H1 (cell line): ENCODE measurements around the gene NANOS2. TPM values are rescaled to one million over a fixed set of nuclear protein-coding genes. Genes with fewer than 3 reads are reported as not detected.

ENCODE experiments used
- CTCF ChIA-PET: fragments of 300-600 bp; sonication (Branson Sonifier 250); formaldehyde crosslinking; loops from one replicate; lab custom pipeline; 2021; ENCODE audit not compliant: partially characterized antibody; lab: Charles Lee
- POLR2A ChIA-PET: fragments of 300-600 bp; sonication (Branson Sonifier 250); formaldehyde crosslinking; loops from one replicate; lab custom pipeline; 2021; ENCODE audit warnings: inconsistent platforms; ENCODE audit not compliant: partially characterized antibody; lab: Charles Lee
- DNase-seq, 2 experiments: peaks; one replicate each; pipeline versions ENCODE4 v3.0.0 to v3.0.0-alpha.2; 2010 to 2022; ENCODE audit warnings: low spot score in 2 of 2, low read depth in 1 of 2, mixed read lengths in 1 of 2
- FAIRE-seq: peaks from 2 replicates; lab custom pipeline; 2011; peaks lifted over from hg19 to GRCh38; lab: Jason Lieb, UNC
- H2AFZ ChIP-seq: 2 replicates; pipeline ENCODE4 v1.8.1; 2012; ENCODE audit warnings: low read length, inconsistent platforms
- H2AK5ac ChIP-seq: 2 replicates; pipeline ENCODE4 v1.6.1; 2013; ENCODE audit warnings: low read depth, low read length
- H2BK120ac ChIP-seq: replicated peaks from 2 replicates; pipeline ENCODE3; 2013; ENCODE audit warnings: low read depth, low read length, inconsistent platforms
- H2BK12ac ChIP-seq: 2 replicates; pipeline ENCODE4 v1.6.1; 2013; ENCODE audit warnings: low read depth, low read length
- H2BK15ac ChIP-seq: 2 replicates; pipeline ENCODE4 v1.6.1; 2013; ENCODE audit warnings: low read length
- H2BK20ac ChIP-seq: 2 replicates; pipeline ENCODE4 v1.6.1; 2013; ENCODE audit warnings: low read length
- H2BK5ac ChIP-seq: 2 replicates; pipeline ENCODE4 v1.6.1; 2013; ENCODE audit warnings: low read depth, low read length
- H3K14ac ChIP-seq: 2 replicates; pipeline ENCODE4 v1.6.1; 2013; ENCODE audit warnings: inconsistent platforms; ENCODE audit not compliant: insufficient read length
- H3K18ac ChIP-seq: 2 replicates; pipeline ENCODE4 v1.6.1; 2013; ENCODE audit warnings: low read length; ENCODE audit errors: extremely low read depth
- H3K23ac ChIP-seq: 2 replicates; pipeline ENCODE4 v1.6.1; 2013; ENCODE audit warnings: inconsistent platforms; ENCODE audit not compliant: insufficient read length
- H3K23me2 ChIP-seq: 2 replicates; pipeline ENCODE4 v1.6.1; 2013; ENCODE audit warnings: low read depth, low read length
- H3K27ac ChIP-seq: 2 replicates; pipeline ENCODE4 v1.6.1; 2011; ENCODE audit warnings: low read depth, low read length, inconsistent platforms
- H3K27me3 ChIP-seq, 4 experiments: replicated peaks in 1 of 4; 1 replicate in 1 of 4; 2 replicates in 3 of 4; pipeline versions ENCODE4 v1.6.1 to v1.8.1; 2011 to 2013; ENCODE audit warnings: low read length in 3 of 4, mild to moderate bottlenecking in 3 of 4, inconsistent platforms in 2 of 4, mixed read lengths in 2 of 4, moderate library complexity in 1 of 4; ENCODE audit not compliant: control insufficient read depth in 3 of 4, insufficient read depth in 3 of 4; ENCODE audit errors: extremely low read depth in 1 of 4
- H3K36me3 ChIP-seq, 4 experiments: 2 replicates each; pipeline versions ENCODE4 v1.6.1 to v1.8.1; 2011 to 2013; ENCODE audit warnings: mild to moderate bottlenecking in 4 of 4, low read length in 3 of 4, moderate library complexity in 2 of 4, control low read depth in 1 of 4, inconsistent platforms in 1 of 4; ENCODE audit not compliant: insufficient read depth in 4 of 4, control insufficient read depth in 2 of 4
- H3K4ac ChIP-seq: replicated peaks from 2 replicates; pipeline ENCODE3; 2013; ENCODE audit warnings: low read length, low read depth, mixed read lengths, inconsistent platforms; ENCODE audit not compliant: insufficient read length
- H3K4me1 ChIP-seq, 4 experiments: replicated peaks in 1 of 4; 1 replicate in 1 of 4; 2 replicates in 3 of 4; pipeline versions ENCODE4 v1.6.1 to v1.8.1; 2011 to 2013; ENCODE audit warnings: low read length in 3 of 4, inconsistent platforms in 2 of 4, mixed read lengths in 1 of 4; ENCODE audit not compliant: insufficient read depth in 4 of 4, control insufficient read depth in 3 of 4
- H3K4me2 ChIP-seq, 2 experiments: 2 replicates each; pipeline versions ENCODE4 v1.6.1 to v1.8.1; 2011 to 2013; ENCODE audit warnings: low read depth in 2 of 2, low read length in 2 of 2, control low read depth in 1 of 2, inconsistent platforms in 1 of 2, mild to moderate bottlenecking in 1 of 2; ENCODE audit not compliant: insufficient read depth in 1 of 2
- H3K4me3 ChIP-seq, 4 experiments: fragments of 200-600, 300-600 bp in 1 of 4; sonication (generic), shearing (Covaris generic), sonication (Bioruptor Twin) in 1 of 4; 2 replicates each; pipeline versions ENCODE4 v1.5.1 to v1.8.1; 2011 to 2016; ENCODE audit warnings: low read length in 4 of 4, low read depth in 3 of 4, control low read depth in 2 of 4, inconsistent platforms in 2 of 4, mild to moderate bottlenecking in 2 of 4, mixed read lengths in 1 of 4, moderate library complexity in 1 of 4; ENCODE audit not compliant: insufficient read depth in 2 of 4; ENCODE audit errors: extremely low read depth in 1 of 4
- H3K56ac ChIP-seq: replicated peaks from 2 replicates; pipeline ENCODE3; 2013; ENCODE audit warnings: low read depth, mild to moderate bottlenecking, mixed read lengths, low read length, inconsistent platforms; ENCODE audit not compliant: insufficient read length
- H3K79me1 ChIP-seq: 2 replicates; pipeline ENCODE4 v1.6.1; 2013; ENCODE audit warnings: low read depth, low read length, control low read depth
- H3K79me2 ChIP-seq, 2 experiments: 2 replicates each; pipeline versions ENCODE4 v1.6.1 to v1.8.1; 2012 to 2013; ENCODE audit warnings: low read length in 2 of 2, mild to moderate bottlenecking in 2 of 2, inconsistent platforms in 1 of 2; ENCODE audit not compliant: insufficient read depth in 2 of 2, control insufficient read depth in 1 of 2
- H3K9ac ChIP-seq, 4 experiments: replicated peaks in 1 of 4; 1 replicate in 1 of 4; 2 replicates in 3 of 4; pipeline versions ENCODE4 v1.6.1 to v1.8.1; 2011 to 2013; ENCODE audit warnings: low read depth in 3 of 4, low read length in 3 of 4, control low read depth in 2 of 4, mild to moderate bottlenecking in 2 of 4, moderate library complexity in 2 of 4, inconsistent platforms in 1 of 4; ENCODE audit errors: extremely low read depth in 1 of 4
- H3K9me3 ChIP-seq, 2 experiments: 2 replicates each; pipeline versions ENCODE4 v1.6.1 to v1.8.1; 2012 to 2013; ENCODE audit warnings: mild to moderate bottlenecking in 2 of 2, moderate library complexity in 2 of 2, control low read depth in 1 of 2, inconsistent platforms in 1 of 2, low read depth in 1 of 2, low read length in 1 of 2, mixed read lengths in 1 of 2; ENCODE audit not compliant: insufficient read depth in 2 of 2
- H4K20me1 ChIP-seq, 2 experiments: replicated peaks in 1 of 2; 2 replicates each; pipeline versions ENCODE3 to v1.8.1; 2011 to 2013; ENCODE audit warnings: inconsistent platforms in 2 of 2, low read length in 2 of 2, mild to moderate bottlenecking in 1 of 2; ENCODE audit not compliant: insufficient read depth in 2 of 2, control insufficient read depth in 1 of 2
- H4K5ac ChIP-seq: 2 replicates; pipeline ENCODE4 v1.6.1; 2013; ENCODE audit warnings: low read length, low read depth, mixed read lengths, inconsistent platforms; ENCODE audit not compliant: insufficient read length
- H4K8ac ChIP-seq: 2 replicates; pipeline ENCODE4 v1.8.0; 2013; ENCODE audit warnings: mild to moderate bottlenecking, moderate library complexity, low read length, inconsistent platforms; ENCODE audit not compliant: insufficient read depth; ENCODE audit errors: extremely low read depth
- H4K91ac ChIP-seq: replicated peaks from 2 replicates; pipeline ENCODE3; 2013; ENCODE audit warnings: low read length, mixed read lengths, inconsistent platforms; ENCODE audit not compliant: insufficient read length
- ATF2 ChIP-seq: IDR thresholded peaks from 2 replicates; pipeline ENCODE4 v1.6.1; 2012; ENCODE audit warnings: low read length, inconsistent platforms
- ATF3 ChIP-seq: IDR thresholded peaks from 2 replicates; pipeline ENCODE4 v1.6.1; 2011; ENCODE audit warnings: low read depth, mild to moderate bottlenecking, low read length; ENCODE audit not compliant: insufficient read depth
- CEBPB ChIP-seq: IDR thresholded peaks from 2 replicates; pipeline ENCODE4 v1.6.1; 2012; ENCODE audit warnings: low read depth, low read length
- NANOG ChIP-seq: IDR thresholded peaks from 2 replicates; pipeline ENCODE4 v1.6.1; 2011; ENCODE audit warnings: low read length, low read depth, mild to moderate bottlenecking, inconsistent platforms; ENCODE audit not compliant: insufficient read depth, poor library complexity, severe bottlenecking
- RFX5 ChIP-seq: IDR thresholded peaks from 2 replicates; pipeline ENCODE4 v1.6.1; 2011; ENCODE audit warnings: low read depth, low read length, improper control_type of control experiment, borderline replicate concordance
- TCF12 ChIP-seq: IDR thresholded peaks from 2 replicates; pipeline ENCODE4 v1.6.1; 2011; ENCODE audit warnings: low read depth, mild to moderate bottlenecking, low read length
- YY1 ChIP-seq: IDR thresholded peaks from 2 replicates; pipeline ENCODE4 v1.6.1; 2011; ENCODE audit warnings: low read depth, mild to moderate bottlenecking, low read length
- WGBS, 2 experiments: shearing (Covaris generic) in 1 of 2; methylation state at CpG; one replicate each; pipeline versions ENCODE4 v1.1.6 to v1.1.7; 2013 to 2015; ENCODE audit warnings: low lambda C conversion rate in 2 of 2, mixed read lengths in 2 of 2, inconsistent platforms in 1 of 2, low coverage in 1 of 2, missing lambda C conversion rate in 1 of 2; ENCODE audit not compliant: insufficient replicate concordance in 2 of 2, insufficient coverage in 1 of 2, insufficient read length in 1 of 2; ENCODE audit errors: extremely low coverage in 1 of 2, missing lambda C conversion rate in 1 of 2; 5-methylcytosine and 5-hydroxymethylcytosine counted together
- polyA plus RNA-seq, 7 experiments: library from polyadenylated mRNA; depleted of rRNA in 3 of 7; stranded (reverse) in 5 of 7; unstranded in 2 of 7; fragments of >200 nt in 5 of 7; fragments of 200-250 nt in 2 of 7; gene quantifications; 1 replicate in 5 of 7; 2 replicates in 1 of 7; 4 replicates in 1 of 7; pipeline versions ENCODE4 v1.2.1 to v1.2.3, GENCODE V29; 2011 to 2013; ENCODE audit warnings: missing spikeins in 2 of 7, mixed read lengths in 2 of 7
- total RNA-seq: library from RNA; stranded (reverse); fragmentation: NEBNext Ultra II Directional; extraction: Animal tissue kit (Norgen Biotek cat#: 25700); gene quantifications from 2 replicates; pipeline ENCODE4 v1.2.1, GENCODE V29; 2021

The NANOS2 gene
- total and polyA plus RNA-seq, 2 of the 8 experiments (the other 6 are each of a cell fraction or from before 2014, with no cell fraction given) = 0.20 TPM; not detected in 1

- Histone ChIP-seq H3K9me3 (no peaks in the 10 kb centered on the region), H3K4ac (no peak overlapping the region), H3K27ac (no peak overlapping the region), H3K79me2 (no peaks in the 10 kb centered on the region), H3K36me3 (peaks cover 0 to 15% (median 3%) of the 10 kb centered on the region in 4 experiments; a peak in 3 of 8 replicates), H3K23me2 (peaks cover 6% of the 10 kb centered on the region; the same call in 1 of the 2 replicates), H3K9ac (0 out of 7 replicates have a peak overlapping the region, but pooled peaks of 1 of the 4 experiments have one; percentile 43), H2AK5ac (no peak overlapping the region), H3K79me1 (peaks cover 3% of the 10 kb centered on the region; the same call in 1 of the 2 replicates), H3K4me3 (peak overlapping the region; percentile 34 to 67 (median 42); a peak in 5 of 8 replicates), H3K4me1 (peaks cover 0 to 15% (median 9%) of the 10 kb centered on the region in 4 experiments; a peak in 6 of 7 replicates), H2BK20ac (no peak overlapping the region; the same call in 1 of the 2 replicates), H4K91ac (peak overlapping the region; percentile 25), H3K56ac (no peak overlapping the region), H3K27me3 (no peaks in the 10 kb centered on the region; a peak in 1 of 7 replicates), H2BK120ac (no peak overlapping the region), H3K14ac (no peak overlapping the region), H2BK5ac (peak overlapping the region; percentile 66; the same call in 1 of the 2 replicates), H2AFZ (no peak overlapping the region), H4K8ac (peak overlapping the region; percentile 86; the same call in 1 of the 2 replicates), H2BK15ac (no peak overlapping the region; the same call in 1 of the 2 replicates), H4K5ac (no peak overlapping the region), H4K20me1 (peaks cover 5 to 8% of the 10 kb centered on the region in 2 experiments), H3K23ac (no peak overlapping the region), H2BK12ac (peak overlapping the region; percentile 17; the same call in 1 of the 2 replicates), H3K4me2 (peak overlapping the region; percentile 77), H3K18ac (no peak overlapping the region; the same call in 1 of the 2 replicates)
- ChIA-PET POLR2A (interaction anchor here (1.2 to 6.0 kb wide), 2 partner anchors 11 to 12 kb away, joined by 3 to 48 read pairs; partner anchors contain the start of genes FOXA3 and SYMPK), CTCF (no interaction called here)
- FAIRE-seq (no peak), DNase-seq (no peak)
- WGBS, 2 experiments = 91% methylated on average over 2 of the region's 4 CpGs; no CpG with 5 or more reads in 1 of the 2 experiments
- no peak for TF ChIP-seq YY1
- TF ChIP-seq CEBPB = no peak
- no peak for TF ChIP-seq TCF12
- no peak for TF ChIP-seq RFX5
- TF ChIP-seq NANOG = no peak
- TF ChIP-seq ATF3 = no peak
- TF ChIP-seq ATF2 = no peak
Measured at GRCh38 chr19:45876161-45876410, 38.5 kb downstream of the NANOS2 start.
